Stromal cell of bone marrow (primary cell): ENCODE measurements around the gene EIF5A.

ENCODE experiments used
- DNase-seq: peaks from one replicate; pipeline ENCODE4 v3.0.0-alpha.2; 2012; ENCODE audit warnings: low read depth

Gene EIF5A

GRCh38 chr17:7313088-7313889 is 5.9 kb downstream of the EIF5A start:
- no peak for DNase-seq

DNA sequence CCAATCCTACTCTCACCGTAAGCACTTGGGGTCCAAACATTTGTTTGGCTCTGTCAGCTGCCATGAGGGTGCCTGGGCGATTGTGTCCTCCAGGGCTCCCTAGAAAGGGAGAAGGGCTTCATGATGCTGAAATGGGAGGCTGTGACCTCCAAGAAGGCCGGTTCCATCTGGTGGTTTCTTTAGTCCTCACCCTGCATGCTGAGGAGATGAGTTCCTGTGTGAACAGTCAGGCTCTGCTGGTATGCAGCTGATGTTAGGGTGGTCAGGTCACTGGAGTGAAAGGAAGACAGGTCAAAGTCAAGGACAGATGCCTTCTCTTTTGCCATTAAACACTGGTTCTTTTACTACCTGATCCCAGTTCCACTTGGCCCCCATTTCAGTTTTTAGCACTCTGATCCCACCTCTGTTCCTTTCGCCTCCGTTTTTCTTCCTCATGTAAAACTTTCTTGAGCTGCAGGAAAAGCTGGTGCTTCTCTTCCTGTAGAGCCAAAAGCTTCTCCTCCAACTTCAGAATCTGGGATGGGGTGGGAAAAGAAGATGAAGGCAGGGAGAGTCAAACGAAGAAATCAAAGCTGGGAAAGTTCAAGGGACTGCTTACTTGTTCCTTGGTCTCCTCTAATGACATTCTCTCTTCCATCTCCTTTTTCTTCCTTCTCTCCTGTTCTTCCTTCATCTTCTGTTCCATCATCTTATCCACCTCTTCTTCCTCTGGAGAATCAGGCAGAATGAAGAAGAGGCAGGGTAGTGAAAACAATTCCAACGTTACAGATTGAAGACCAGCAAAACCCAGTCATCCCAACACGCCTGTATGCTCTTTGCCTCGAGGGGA is 6.7 kb downstream of the EIF5A start:
- no peak for DNase-seq

GRCh38 chr17:7314719-7315569 is 7.5 kb downstream of the EIF5A start, which contains the start of gene GPS2:
TSS of gene GPS2 (minus strand) at chr17:7315360. CDS start at chr17:7315052, 308 bp downstream.
- DNase-seq, result peak; percentile 61

DNA sequence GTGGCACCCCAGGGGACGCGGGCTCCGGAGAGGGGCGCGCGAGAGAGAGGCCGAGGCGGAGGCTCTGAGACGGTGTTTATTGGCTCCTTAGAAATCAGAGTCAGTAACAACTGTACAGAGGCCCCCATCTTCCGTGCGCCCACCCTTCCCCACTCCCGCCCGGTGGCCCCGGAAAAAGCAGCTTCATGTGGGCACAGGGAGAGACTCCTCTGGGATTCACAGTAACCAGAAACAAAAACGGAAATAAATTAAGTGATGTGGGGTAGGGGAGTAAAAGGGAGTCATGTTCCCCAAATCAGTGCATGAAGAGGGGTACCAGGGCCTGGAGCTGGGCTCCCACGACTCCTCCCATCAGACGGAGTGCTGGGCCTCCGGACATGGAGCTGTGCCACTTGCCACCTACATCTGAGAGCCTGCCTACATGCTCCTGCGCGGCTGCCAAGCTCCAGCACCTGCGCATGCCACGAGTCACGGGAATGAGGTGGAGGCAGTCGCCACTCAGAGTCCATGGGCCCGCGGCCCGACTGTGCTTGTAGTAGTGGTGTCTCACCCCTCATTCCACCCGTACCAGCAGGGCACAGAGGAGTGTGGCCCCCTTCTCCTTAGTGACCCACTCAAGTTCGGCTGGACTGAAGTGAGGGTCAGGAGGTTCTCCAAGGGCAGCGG is 8.3 kb downstream of the EIF5A start:
- DNase-seq, result no peak

DNA sequence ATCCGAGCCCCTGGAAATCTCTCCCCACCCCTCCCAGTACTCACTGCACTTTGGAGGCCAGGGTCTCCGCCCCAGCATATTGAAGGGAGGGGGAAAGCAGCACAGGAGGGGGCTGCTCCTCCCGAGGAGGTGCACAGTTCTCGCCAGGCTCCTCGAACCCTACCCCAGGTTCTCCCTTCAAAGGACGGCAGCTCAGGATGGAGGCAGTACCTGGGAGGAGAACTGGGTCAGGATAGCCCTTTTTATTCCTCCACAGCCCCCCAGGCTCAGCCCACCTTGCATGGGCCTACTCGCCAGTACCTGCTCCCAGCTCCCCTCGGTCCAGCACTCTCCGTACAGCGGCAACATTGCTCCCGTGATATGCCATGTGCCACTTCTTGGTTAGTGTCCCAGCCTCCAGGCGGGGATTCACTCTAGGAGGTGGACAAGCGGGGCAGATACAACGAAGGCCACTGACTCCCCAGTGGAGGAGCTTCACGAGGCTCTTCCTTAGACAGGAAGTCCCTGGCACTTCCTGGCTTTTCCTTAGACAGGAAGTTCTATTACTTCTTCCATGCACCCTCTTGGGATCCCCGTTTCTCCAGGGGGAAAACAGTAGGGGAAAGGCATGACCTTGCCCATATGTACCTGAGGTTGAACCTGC is 9.9 kb downstream of the EIF5A start:
- DNase-seq, result no peak

- DNase-seq, result no peak
Observed at GRCh38 chr17:7318121-7318860, 10.9 kb downstream of the EIF5A start.

- DNase-seq, result no peak
Observed at GRCh38 chr17:7321466-7321865, 14.0 kb downstream of the EIF5A start.

GRCh38 chr17:7322520-7323194 is 15.2 kb downstream of the EIF5A start:
- DNase-seq, result no peak

- DNase-seq, result peak; percentile 6
Observed at GRCh38 chr17:7323731-7324437, 16.5 kb downstream of the EIF5A start.

- no peak for DNase-seq
Observed at GRCh38 chr17:7324438-7324779, 17.0 kb downstream of the EIF5A start.

- no peak for DNase-seq
Observed at GRCh38 chr17:7325031-7325528, 17.7 kb downstream of the EIF5A start.

DNA sequence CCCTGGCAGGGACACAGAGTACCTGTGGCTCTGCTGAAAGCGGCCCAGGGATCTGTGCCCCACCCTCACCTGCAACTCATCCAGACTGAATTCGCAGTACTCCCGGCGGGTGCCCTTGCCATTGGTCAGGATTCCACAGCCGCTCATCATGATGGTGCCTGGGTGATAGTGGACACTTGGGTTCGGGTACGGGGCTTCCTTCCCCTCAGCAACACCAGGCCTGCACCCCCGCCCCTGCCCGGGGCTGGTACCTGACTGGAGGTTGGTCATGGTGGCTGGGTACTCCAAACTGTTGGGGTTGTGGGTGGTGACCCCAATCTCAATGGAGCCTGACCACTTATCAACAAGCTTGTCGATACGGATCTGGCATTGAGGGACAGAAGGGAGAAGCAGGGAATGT is 18.8 kb downstream of the EIF5A start:
- DNase-seq, result no peak

DNA sequence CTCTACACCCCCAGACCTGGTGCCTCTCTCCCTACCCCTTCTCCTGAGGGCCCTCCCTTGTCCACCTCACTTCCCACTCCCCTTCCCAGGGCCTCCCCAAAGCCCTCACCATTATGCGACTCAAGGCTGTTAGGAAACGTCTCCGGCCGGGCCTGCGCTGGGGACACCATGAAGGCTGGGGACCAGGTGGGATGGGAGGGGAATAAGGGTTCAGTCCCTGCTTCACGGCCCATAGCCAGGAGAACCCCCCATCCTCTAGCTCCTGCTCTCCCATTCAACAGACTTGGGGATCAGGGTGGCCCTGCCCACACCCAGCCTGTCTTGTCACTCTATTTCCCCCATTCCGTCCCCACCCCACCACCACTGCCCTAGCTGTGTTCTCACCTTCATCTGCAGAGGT is 19.6 kb downstream of the EIF5A start:
- DNase-seq, result no peak

GRCh38 chr17:7327501-7327900 is 20.1 kb downstream of the EIF5A start:
- no peak for DNase-seq

- no peak for DNase-seq
Observed at GRCh38 chr17:7328009-7328408, 20.6 kb downstream of the EIF5A start.

- no peak for DNase-seq
Observed at GRCh38 chr17:7328840-7329373, 21.5 kb downstream of the EIF5A start, which contains the start of gene NEURL4. TSS of gene NEURL4 (minus strand) at chr17:7329335. CDS start at chr17:7329312, 23 bp downstream.

- DNase-seq, result peak; percentile 98
Observed at GRCh38 chr17:7329374-7329996, 22.1 kb downstream of the EIF5A start.

GRCh38 chr17:7329997-7330637 is 22.7 kb downstream of the EIF5A start:
- DNase-seq, result peak; percentile 72
